HepG2 (cell line): ENCODE data around the gene C1orf87. TPM values are rescaled to one million over a fixed set of nuclear protein-coding genes. Genes with fewer than 3 reads are reported as not detected.

Source experiments
- BRD4 ChIP-seq: sonication (generic); formaldehyde crosslinking; IDR thresholded peaks from 2 replicates; pipeline ENCODE4 v1.4.0; 2020; ENCODE audit warnings: missing genetic modification reagents
- CREB1 ChIP-seq, 2 experiments: fragments of 450-650 bp in 1 of 2; IDR thresholded peaks; 2 replicates each; pipeline ENCODE4 v1.6.1; 2016 to 2017; ENCODE audit warnings: control low read depth in 1 of 2, mild to moderate bottlenecking in 1 of 2, missing compliant biosample characterization in 1 of 2, missing genetic modification characterization in 1 of 2
- EEA1 ChIP-seq: sonication (generic); formaldehyde crosslinking; IDR thresholded peaks from 2 replicates; pipeline ENCODE4 v1.5.1; 2020; ENCODE audit warnings: mild to moderate bottlenecking, missing genetic modification reagents, borderline replicate concordance
- ERF ChIP-seq: IDR thresholded peaks from 2 replicates; pipeline ENCODE4 v1.6.1; 2018; ENCODE audit warnings: missing biosample characterization, missing genetic modification reagents
- FLYWCH1 ChIP-seq: sonication (generic); formaldehyde crosslinking; IDR thresholded peaks from 2 replicates; pipeline ENCODE4 v1.8.1; 2023; ENCODE audit warnings: mild to moderate bottlenecking, missing genetic modification reagents
- HOXA3 ChIP-seq: sonication (generic); formaldehyde crosslinking; IDR thresholded peaks from 2 replicates; pipeline ENCODE4 v1.5.0; 2020; ENCODE audit warnings: missing genetic modification reagents
- HOXA7 ChIP-seq: sonication (generic); formaldehyde crosslinking; IDR thresholded peaks from 2 replicates; pipeline ENCODE4 v1.8.1; 2022; ENCODE audit warnings: mild to moderate bottlenecking, missing genetic modification reagents, moderate library complexity
- JARID2 ChIP-seq: sonication (generic); formaldehyde crosslinking; IDR thresholded peaks from 2 replicates; pipeline ENCODE4 v1.8.1; 2023; ENCODE audit warnings: missing genetic modification reagents, inconsistent platforms; ENCODE audit not compliant: insufficient replicate concordance
- MAFG ChIP-seq: sonication (generic); formaldehyde crosslinking; IDR thresholded peaks from 2 replicates; pipeline ENCODE4 v1.5.1; 2020; ENCODE audit warnings: mild to moderate bottlenecking, missing genetic modification reagents
- MIXL1 ChIP-seq: IDR thresholded peaks from 2 replicates; pipeline ENCODE4 v1.6.1; 2016
- RBFOX2 ChIP-seq: fragments of 200-400 bp; formaldehyde crosslinking; IDR thresholded peaks from 2 replicates; pipeline ENCODE4 v1.6.1; 2017; ENCODE audit warnings: low read depth, mild to moderate bottlenecking, low read length
- SMC3 ChIP-seq: IDR thresholded peaks from 2 replicates; pipeline ENCODE4 v1.6.1; 2011; ENCODE audit warnings: low read length, improper control_type of control experiment
- SRSF1 ChIP-seq: fragments of 200-400 bp; formaldehyde crosslinking; optimal IDR thresholded peaks from 2 replicates; pipeline ENCODE3; 2017; ENCODE audit warnings: mild to moderate bottlenecking, low read depth, low read length, moderate library complexity
- ZFP36 ChIP-seq: fragments of 150-350 bp; IDR thresholded peaks from 2 replicates; pipeline ENCODE4 v1.6.1; 2018; ENCODE audit warnings: borderline replicate concordance, low read length, low read depth; ENCODE audit not compliant: partially characterized antibody
- ZNF501 ChIP-seq: sonication (generic); formaldehyde crosslinking; IDR thresholded peaks from 2 replicates; pipeline ENCODE4 v1.5.1; 2020; ENCODE audit warnings: mild to moderate bottlenecking, moderate library complexity, missing genetic modification reagents
- polyA plus RNA-seq, 8 experiments: library from polyadenylated mRNA; depleted of rRNA in 3 of 8; stranded (reverse) in 7 of 8; unstranded in 1 of 8; fragments of >200 nt; fragmentation: Illumina TruSeq in 4 of 8; extraction: Trizol in 4 of 8; gene quantifications; 2 replicates each; pipeline versions ENCODE4 v1.2.1 to v1.2.3, GENCODE V29; 2011 to 2016; ENCODE audit warnings: low read depth in 4 of 8, missing spikeins in 1 of 8, mixed read lengths in 1 of 8; ENCODE audit not compliant: insufficient read depth in 1 of 8
- total RNA-seq, 5 experiments: library from RNA; depleted of rRNA; stranded (reverse); fragments of >200 nt; fragmentation: Illumina TruSeq; extraction: Trizol; gene quantifications; 2 replicates each; pipeline ENCODE4 v1.2.3, GENCODE V29; 2016; ENCODE audit warnings: low read depth in 1 of 5
- TF ChIP-seq, protein P1 (sequence below): IDR thresholded peaks from 2 replicates; pipeline ENCODE4 v1.6.1; 2016; ENCODE audit warnings: control low read depth

The C1orf87 gene
- total and polyA plus RNA-seq, 2 of the 13 experiments (the other 11 are each of a cell fraction or from before 2014, with no cell fraction given) = not detected

GRCh38 chr1:59947047-59947938, 126.3 kb downstream of the C1orf87 start (continued):
- TF ChIP-seq HOXA3 (CRISPR knock-in tag) (peak; percentile 14; the same call in 1 of the 2 replicates), FLYWCH1 (CRISPR knock-in tag) (no peak), JARID2 (CRISPR knock-in tag) (no peak), CREB1 (IDR thresholded peaks at IDR 0.05) (no peak), CREB1 (CRISPR knock-in tag; IDR thresholded peaks at IDR 0.05) (peak; percentile 53; the same call in 1 of the 2 replicates), MIXL1 (CRISPR knock-in tag) (peak; percentile 55; the same call in 1 of the 2 replicates), ERF (peak; percentile 51; the same call in 1 of the 2 replicates), ZFP36 (no peak), RBFOX2 (no peak), ZNF501 (CRISPR knock-in tag) (no peak), EEA1 (no peak), SMC3 (peak; percentile 99), BRD4 (no peak), SRSF1 (no peak), HOXA7 (no peak), MAFG (CRISPR knock-in tag) (no peak)
- TF ChIP-seq, protein P1, sequence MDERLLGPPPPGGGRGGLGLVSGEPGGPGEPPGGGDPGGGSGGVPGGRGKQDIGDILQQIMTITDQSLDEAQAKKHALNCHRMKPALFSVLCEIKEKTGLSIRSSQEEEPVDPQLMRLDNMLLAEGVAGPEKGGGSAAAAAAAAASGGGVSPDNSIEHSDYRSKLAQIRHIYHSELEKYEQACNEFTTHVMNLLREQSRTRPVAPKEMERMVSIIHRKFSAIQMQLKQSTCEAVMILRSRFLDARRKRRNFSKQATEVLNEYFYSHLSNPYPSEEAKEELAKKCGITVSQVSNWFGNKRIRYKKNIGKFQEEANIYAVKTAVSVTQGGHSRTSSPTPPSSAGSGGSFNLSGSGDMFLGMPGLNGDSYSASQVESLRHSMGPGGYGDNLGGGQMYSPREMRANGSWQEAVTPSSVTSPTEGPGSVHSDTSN (CRISPR knock-in tag) = no peak
- TF ChIP-seq, all 625 proteins: peak for 25
